ENCODE data around the gene DYRK2.

The DYRK2 gene

DNA sequence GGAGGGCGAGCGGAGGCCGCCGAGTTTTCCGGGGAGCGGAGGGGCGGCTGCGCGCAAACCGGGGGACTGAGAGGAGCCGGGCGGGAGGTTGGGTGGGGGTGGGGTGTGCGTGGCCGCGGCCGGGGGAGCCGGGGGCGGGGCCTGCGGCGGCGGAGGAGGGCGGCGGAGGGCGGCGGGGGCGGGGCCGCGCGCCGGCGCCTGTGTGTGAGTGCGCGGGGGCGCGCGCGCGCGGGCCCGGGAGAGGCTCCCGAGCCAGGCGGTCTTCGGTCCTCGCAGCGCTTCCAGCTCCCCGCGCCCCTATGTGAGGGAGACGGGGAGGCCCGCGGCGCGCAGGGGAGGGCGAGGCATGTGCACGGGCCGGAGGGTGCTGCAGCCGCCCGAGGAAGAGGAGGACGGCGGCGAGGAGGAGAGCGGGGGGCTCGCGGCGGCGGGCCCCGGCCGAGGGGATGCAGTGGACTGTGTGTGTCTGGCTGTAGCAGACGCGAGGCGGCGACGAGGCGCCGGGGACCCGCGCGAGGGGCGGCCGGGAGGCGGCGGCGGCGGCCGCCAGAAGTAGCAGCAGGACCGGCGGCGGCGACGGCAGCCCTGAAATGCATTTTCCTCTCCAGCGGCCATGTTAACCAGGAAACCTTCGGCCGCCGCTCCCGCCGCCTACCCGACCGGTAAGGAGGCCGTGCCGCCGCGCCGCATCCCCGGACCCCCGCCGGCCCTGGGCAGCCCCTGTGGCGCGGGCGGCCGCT lies at the start of gene DYRK2:
TSS of gene DYRK2 (plus strand) at position 225 of the 740 bp plus-strand sequence. CDS start at position 614, 389 bp downstream.
- DNase-seq (ENCODE audit: low read depth in 1 of 2, low spot score in 1 of 2): peak; percentile 39 to 53

DNA sequence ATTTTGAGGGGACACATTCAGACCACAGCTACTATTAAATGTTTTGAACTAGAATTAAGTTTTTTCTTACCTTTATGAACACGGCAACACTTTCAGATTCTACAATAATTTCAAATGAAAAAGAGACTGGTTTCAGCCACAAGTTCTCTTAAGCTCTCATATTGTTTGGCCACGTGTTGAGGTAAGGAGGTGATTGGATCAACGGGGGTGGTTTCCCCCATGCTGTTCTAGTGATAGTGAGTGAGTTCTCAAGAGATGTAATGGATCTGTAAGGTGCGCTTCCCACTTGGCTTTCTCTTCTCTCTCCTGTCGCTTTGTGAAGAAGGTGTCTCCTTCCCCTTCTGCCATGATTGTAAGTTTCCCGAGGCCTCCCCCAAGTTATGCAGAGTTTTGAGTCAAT lies 48.9 kb upstream of the DYRK2 start:
- no peak for DNase-seq (ENCODE audit: low read depth in 1 of 2, low spot score in 1 of 2)

DNA sequence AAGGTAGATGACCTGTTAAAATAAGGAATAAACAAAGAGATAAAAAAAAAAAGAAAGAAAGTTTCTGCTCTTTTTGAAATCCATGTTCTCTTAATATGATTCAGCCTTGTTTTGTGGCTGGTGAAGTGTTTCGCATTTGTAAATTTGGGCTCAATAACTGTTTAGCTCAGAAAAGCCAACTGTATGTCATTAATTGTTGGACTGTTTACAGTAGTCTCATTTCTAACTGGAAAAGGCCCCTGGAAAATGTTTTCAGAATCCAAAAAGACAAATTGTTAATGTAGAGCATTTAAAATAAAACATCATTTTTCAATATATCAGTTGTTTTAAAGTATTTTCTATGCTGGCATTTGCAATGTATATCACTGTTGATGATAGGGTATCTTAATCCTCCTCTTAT lies 47.4 kb upstream of the DYRK2 start:
- DNase-seq (ENCODE audit: low read depth in 1 of 2, low spot score in 1 of 2): no peak

DNA sequence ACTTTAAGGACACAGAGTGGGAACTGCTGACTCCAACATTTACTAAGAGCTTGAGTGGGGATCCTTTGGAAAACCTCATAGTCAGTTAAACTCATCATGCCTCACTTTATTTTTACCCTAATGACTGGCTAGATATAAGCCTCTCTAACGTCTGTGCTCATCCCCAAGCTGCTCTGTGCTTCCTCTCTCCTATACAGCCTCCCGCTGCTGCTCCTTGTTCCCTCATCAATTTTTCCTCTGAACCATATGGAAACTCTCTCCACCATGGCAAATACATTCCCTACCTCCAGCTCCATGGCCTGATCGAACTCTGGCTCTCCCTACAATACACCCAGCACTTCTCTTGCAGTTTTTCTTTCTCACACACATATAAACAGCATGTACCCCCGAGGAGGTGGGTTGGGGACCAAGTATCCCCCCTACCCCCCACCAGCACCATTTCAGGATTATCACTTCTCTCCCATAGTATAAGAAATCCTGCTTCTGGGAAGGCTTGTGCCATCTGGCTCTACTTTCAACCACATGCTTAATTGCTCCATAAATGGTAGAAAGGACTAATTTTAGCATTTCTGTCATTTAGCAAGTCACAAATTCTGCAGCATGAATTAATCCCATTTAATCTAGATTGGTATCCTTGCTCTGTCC lies 39.2 kb upstream of the DYRK2 start:
- no peak for DNase-seq (ENCODE audit: low read depth in 1 of 2, low spot score in 1 of 2)

DNA sequence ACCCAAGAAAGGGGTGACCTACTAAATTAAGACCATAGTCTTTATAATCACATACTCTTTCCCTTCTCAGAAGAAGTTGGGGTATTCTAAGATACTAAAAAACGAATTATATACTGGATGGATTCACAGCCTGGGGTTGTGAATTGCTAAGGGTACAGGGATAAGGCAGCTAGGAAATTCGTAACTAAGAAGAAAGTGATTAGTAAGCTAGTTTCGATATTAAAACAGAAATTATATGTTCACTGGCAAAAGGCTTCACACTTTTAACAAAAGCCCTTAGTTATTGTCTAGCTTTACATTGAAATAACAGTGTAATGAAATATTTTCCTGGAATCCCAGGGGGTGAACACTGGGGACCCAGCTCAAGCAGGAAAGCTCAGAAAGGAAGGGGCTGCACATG lies 35.5 kb upstream of the DYRK2 start:
- no peak for DNase-seq (ENCODE audit: low read depth in 1 of 2, low spot score in 1 of 2)

DNA sequence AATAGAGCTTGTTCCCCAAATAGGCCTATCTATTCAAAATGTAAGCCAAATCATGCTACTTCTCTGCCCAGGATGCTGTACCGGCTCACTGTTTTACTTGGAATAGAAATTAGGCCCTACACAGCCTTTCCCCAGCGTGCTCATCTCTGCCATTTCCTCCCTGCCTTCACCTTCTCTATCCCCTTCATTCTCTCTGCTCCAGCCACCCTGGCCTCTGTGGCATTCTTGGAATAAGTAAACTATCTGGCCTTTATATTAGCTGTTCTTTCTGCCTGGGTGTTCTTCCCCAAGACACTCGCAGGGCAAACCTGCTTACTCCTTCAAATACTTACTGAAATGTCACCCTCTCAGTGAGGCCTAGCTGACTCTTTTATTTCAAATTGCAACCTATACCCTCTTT lies 30.9 kb upstream of the DYRK2 start:
- DNase-seq (ENCODE audit: low read depth in 1 of 2, low spot score in 1 of 2): no peak

DNA sequence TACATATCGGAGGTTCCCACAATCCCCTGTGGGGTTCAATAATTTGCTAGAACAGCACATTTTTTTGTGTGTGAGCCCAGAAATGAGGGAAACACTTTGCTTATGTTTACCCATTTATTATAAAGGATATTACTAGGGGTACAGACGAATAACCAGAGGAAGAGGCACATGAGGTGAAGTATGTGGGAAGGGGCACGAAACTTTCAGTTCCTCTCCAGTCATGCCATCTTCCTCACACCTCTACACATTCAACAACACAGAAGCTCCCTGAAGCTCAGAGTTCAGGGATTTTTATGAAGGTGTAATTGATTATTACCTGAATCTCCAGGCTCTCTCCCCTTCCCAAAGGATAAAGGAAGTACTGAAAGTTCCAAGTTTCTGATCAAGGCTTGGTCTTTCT lies 30.2 kb upstream of the DYRK2 start:
- no peak for DNase-seq (ENCODE audit: low read depth in 1 of 2, low spot score in 1 of 2)

DNA sequence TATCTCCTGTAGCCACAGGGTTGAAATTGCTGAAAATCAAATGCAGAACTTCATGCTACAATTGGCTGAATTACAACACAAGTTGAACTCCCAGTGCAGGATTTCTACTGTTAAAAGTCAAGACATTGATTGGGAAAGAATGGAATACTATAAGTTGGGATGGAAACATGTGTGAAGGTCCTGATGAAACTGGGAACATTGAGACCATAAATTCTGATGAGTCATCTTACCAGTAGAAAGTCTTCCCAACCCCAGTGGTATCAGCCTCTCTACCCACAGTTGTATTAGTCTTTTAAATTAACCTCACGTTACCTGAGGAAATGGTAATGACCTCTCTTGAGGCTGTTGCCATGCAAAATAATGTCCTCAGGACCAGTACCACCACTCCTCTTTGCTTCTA lies 27.4 kb upstream of the DYRK2 start:
- DNase-seq (ENCODE audit: low read depth in 1 of 2, low spot score in 1 of 2): no peak

DNA sequence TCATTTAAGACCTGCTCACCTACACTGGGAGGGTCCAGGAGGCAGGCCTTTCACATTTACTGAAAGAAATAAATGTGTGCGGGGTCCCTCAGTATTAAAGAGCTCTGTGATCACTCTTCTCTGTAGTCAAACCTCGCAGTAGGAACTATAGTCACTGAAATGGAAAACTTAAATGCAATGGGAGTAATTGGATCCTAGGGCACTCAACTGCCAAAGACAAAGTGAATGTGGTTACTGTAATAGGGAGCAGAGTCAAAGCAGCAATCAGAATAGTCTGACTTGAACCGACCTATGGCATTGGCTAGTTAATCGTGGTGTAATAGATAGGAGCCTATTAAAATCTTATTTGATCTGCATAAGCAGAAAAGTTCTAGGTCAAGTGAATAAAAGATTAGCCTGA lies 26.6 kb upstream of the DYRK2 start:
- DNase-seq (ENCODE audit: low read depth in 1 of 2, low spot score in 1 of 2): no peak

DNA sequence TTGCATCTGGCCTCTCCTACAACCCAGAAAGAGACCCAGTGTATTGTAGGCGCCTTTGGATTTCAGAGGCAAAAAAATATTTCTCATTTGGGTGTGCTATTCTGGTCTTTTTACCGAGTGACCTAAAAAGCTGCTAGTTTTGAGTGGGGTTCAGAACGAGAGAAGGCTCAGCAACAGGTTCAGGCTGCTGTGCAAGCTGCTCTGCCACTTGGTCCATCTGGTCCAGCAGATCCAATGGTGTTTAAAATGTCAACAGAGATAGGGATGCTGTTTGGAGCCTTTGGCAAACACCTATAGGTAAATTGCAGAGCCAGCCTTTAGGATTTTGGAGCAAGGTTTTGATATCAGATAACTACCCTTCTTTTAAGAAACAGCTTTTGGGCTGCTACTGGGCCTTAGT lies 25.3 kb upstream of the DYRK2 start:
- DNase-seq (ENCODE audit: low read depth in 1 of 2, low spot score in 1 of 2): no peak

DNA sequence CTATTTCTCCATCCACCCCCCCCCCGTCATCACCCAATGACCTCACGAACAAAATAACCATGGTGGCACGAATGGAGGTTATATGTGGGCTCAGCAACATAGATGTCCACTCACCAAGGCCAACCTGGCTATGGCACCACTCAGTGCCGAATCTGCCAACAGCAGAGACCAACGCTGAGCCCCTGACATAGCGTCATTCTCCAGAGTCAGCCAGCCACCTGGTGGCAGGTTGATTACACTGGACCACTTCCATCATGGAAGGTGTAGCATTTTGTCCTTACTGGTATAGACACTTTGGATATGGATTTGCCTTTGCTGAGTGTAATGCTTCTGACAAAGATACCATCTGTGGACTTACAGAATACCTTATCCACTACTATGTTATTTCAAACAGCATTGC lies 24.2 kb upstream of the DYRK2 start:
- no peak for DNase-seq (ENCODE audit: low read depth in 1 of 2, low spot score in 1 of 2)

DNA sequence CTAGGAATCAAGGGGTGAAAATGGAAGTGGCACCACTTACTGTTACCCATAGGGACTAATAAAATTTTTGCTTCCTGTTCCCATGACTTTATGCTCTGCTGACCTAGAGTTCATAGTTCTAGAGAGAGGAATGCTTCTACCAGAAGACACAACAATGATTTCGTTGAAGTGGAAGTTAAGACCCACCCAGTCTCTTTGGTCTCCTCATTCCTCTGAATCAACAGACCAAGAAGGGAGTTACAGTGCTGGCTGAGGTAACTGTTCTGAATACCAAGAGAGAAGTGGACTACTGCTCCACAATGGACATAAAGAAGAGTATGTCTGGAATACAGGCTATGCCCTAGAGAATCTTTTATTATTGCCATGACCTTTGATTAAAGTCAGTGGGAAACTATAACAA lies 23.5 kb upstream of the DYRK2 start:
- DNase-seq (ENCODE audit: low read depth in 1 of 2, low spot score in 1 of 2): no peak

DNA sequence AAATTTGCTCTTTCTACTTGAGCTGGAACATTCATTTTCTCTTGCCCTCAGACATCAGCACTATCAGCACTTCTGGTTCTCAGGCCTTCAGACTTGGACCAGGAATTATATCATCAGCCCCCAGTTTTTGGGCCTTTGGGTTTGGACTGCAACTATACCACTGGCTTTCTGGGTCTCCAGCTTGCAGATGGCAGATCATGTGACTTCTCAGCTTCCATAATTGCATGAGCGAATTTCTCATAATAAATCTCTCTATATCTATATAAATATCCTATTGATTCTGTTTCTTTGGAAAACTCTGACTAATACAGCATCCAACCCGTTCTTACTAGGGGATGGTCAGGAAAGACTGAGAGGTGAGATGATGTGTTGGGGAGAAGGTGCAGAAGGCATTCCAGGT lies 22.4 kb upstream of the DYRK2 start:
- DNase-seq (ENCODE audit: low read depth in 1 of 2, low spot score in 1 of 2): no peak

DNA sequence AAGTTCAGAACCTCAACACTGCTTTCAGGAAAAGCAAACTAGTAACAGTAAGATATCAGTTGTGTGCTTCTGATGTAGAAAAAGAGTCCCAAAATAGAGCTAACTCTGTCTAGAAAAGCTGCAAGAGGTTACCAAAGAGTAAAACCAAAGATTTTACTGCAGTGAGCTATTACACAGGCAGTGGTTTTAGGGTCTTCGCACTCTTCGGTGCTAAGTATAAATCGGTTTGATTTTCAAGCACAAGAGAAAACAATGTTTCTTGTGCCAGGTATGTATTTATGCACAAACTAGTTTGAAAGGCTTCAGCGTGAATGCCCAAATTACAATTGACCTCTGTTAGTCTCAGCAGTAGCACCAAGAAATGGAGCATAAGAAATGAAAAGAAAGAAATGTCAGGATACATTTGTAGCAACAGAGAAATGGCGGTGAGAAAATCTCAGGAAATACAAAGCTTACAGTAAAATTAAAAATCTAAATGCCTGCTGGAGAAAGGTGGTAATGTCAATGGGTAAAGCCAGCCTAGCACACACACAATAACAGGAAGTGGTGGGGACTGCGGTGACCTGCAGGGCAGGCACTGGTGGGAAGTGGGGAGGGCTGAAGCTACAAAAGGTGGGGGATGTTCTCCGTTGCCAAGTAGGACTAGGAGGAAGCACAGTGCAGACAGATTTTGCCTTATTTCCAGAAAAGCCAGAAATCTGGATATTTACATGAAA lies 18.0 kb upstream of the DYRK2 start:
- DNase-seq (ENCODE audit: low read depth in 1 of 2, low spot score in 1 of 2): peak; percentile 25 to 70

DNA sequence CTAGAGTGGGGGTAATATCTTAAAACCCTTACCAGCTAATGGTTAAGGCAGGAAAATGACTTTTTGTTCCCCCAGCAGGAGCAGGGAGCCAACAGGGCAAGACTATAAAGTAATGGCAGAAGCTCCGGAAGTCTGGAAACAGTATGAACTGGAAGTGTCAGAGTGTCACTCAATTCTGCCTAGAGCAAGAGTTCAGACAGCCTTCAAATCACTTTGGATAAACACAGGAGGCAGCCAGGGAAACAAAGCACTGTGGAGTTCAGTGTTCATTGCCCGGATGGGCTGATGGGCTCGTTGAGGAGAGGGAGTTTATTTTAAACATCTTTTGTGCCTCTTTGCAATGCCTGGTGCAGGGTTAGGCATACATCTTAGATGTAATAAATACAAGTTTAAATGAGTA lies 16.5 kb upstream of the DYRK2 start:
- DNase-seq (ENCODE audit: low read depth in 1 of 2, low spot score in 1 of 2): no peak

DNA sequence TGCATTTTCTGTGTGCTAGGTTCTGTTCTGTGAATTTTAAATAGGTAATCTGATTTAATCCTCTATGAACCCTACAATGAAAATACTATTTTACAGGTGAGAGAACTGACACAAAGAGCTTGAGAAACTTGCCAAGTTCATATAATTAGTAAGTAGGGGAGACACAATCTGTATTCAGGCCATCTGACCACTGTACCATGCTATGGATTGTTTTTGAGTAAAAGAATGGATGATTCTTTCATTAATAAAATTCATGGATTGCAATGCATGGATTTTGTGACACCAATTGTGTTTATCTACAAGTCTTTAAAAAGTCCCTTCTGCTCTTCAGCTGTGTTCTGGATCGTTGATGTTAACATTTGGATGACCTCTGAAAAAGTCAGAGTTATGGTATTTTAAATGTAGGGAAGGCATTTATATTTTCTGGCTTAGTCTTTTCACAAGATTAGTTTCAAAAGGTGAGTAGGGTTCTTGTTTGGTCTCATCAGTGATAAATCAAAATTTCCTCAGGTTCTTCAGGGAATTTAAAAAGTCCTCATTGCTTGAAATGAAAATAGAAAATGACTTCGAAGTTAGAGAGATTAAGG lies 15.4 kb upstream of the DYRK2 start:
- DNase-seq (ENCODE audit: low read depth in 1 of 2, low spot score in 1 of 2): no peak

DNA sequence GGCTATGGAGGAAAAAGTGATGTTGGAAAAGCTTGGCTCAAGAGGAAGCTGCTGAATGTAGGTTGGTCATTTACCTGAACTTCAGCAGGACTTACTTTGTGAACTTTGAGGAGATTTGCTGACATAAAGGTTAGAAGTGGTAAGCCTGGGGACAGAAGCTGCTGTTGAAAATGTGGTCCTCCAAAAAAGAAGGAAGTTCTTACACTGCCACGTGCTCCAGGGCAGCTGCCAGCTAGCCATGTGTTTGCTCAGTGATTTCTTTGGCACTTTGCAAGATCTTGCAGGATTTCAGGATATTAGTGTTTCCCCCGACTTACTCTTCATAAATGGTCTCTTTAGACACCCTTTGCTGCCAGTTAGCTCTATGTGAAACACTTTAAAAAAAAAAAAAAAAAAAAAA lies 14.8 kb upstream of the DYRK2 start:
- no peak for DNase-seq (ENCODE audit: low read depth in 1 of 2, low spot score in 1 of 2)

DNA sequence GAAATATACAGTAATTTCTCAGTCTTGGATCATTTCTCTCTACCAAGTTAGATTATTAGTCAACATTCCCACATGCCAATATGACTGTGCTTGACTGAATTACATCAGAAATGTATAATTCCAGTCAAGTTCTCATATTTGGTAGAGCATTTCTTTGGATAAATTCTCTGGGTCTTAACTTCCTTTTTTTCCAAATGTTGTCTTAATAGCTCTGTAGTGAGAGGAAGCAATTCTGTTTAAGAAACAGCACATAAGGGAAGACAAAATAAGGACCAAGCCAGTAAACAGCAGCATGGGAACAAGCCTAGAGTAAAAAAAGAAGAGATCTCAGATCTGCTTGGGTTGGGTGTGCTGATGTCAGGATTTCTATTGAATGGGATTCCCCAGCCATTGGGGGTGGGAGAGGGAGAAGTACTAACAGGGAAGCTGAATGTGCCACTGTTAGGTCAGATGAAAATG lies 14.2 kb upstream of the DYRK2 start:
- no peak for DNase-seq (ENCODE audit: low read depth in 1 of 2, low spot score in 1 of 2)

DNA sequence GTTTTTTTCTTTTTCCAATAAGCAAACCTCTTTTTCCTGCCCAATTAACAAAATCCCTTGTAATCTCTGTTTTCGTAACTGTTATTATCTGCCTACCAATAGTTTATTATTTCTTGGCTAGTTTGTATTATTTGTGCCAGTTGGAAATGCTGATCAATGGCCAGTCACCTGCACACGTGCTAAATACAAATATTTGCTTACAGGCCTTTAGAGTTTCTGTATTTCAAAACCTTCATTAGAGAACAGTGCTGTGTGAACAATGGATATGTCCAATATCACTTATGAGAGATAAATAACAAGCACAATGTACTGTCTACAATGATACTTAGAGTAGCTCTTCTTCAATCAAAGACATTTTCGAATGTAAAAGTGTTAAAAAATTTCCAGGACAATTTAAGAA lies 10.8 kb upstream of the DYRK2 start:
- no peak for DNase-seq (ENCODE audit: low read depth in 1 of 2, low spot score in 1 of 2)

DNA sequence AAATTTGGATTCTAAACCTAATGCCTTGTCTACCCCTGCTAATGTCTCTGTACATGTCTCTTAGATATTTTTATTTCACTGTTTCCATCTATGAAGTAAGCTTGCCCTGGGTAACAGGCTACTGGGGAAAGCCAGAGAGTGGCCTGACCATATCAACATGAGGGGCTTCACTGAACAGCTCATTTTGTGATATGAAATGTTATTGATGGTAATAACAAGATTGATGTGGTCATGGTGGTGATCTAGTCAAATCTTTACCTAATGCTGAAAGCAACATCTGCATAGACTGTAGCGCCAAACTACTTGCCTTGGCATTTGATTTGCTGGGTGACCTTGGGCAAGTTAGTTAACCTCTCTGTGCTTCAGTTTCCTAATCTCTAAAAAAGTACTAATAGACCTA lies 9.9 kb upstream of the DYRK2 start:
- DNase-seq (ENCODE audit: low read depth in 1 of 2, low spot score in 1 of 2): no peak

DNA sequence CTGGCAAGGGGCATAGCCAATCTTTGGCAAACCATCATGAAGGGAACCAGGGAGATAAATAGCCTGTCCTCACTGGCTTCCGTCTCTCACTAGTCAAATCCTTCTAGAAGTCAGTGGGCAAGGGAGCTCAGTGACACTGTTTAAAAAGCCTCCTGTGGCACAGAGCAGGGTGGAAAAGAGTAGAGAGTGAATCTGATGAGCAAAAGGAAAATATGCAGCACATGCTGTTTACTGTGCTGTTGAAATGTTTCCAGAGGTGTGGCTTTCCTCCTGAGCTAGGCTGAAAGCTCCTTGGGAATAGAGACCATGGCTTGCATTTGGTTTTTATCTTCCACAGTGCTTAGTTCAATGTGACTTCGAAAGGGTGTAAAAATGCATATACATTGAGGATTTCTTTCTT lies 7.7 kb upstream of the DYRK2 start:
- DNase-seq (ENCODE audit: low read depth in 1 of 2, low spot score in 1 of 2): no peak

DNA sequence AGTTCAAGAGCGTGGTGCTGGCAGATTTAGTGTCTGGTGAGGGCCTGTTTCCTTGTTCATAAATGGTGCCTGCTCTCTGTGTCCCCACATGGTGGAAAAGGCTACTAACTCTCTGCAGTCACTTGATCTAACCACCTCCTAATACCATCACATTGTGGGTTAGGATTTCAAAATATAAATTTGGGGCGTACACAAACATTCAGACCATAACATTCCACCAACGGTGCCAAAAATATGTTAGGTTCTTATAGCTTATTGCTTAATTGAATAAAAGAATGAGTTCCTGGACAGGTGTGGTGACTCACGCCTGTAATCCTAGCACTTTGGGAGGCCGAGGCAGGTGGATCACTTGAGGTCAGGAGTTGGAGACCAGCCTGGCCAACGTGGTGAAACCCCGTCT lies 3.4 kb upstream of the DYRK2 start:
- DNase-seq (ENCODE audit: low read depth in 1 of 2, low spot score in 1 of 2): no peak
